HepG2 (cell line): ENCODE results near the gene PGK1. TPM values are rescaled to one million over a fixed set of nuclear protein-coding genes. Genes with fewer than 3 reads are reported as not detected.

Experiments
- ARID5B ChIP-seq: IDR thresholded peaks from 2 replicates; pipeline ENCODE4 v1.4.0; 2020; ENCODE audit warnings: mild to moderate bottlenecking, missing genetic modification reagents
- BRCA1 ChIP-seq: sonication (generic); formaldehyde crosslinking; IDR thresholded peaks from 2 replicates; pipeline ENCODE4 v1.4.0; 2020; ENCODE audit warnings: missing genetic modification reagents
- CBFB ChIP-seq: sonication (generic); formaldehyde crosslinking; IDR thresholded peaks from 2 replicates; pipeline ENCODE4 v1.4.0; 2020; ENCODE audit warnings: missing genetic modification reagents
- DMAP1 ChIP-seq: IDR thresholded peaks from 2 replicates; pipeline ENCODE4 v1.6.1; 2016
- HOXA9 ChIP-seq: sonication (generic); formaldehyde crosslinking; IDR thresholded peaks from 2 replicates; pipeline ENCODE4 v1.8.1; 2022; ENCODE audit warnings: missing genetic modification reagents, mild to moderate bottlenecking, moderate library complexity, borderline replicate concordance
- MAFK ChIP-seq, 2 experiments: IDR thresholded peaks in 1 of 2; conservative IDR thresholded peaks in 1 of 2; 2 replicates each; pipeline ENCODE4 v1.6.1; 2011; ENCODE audit warnings: improper control_type of control experiment in 2 of 2, low read length in 2 of 2
- NFKBIZ ChIP-seq: IDR thresholded peaks from 2 replicates; pipeline ENCODE4 v1.6.1; 2018; ENCODE audit warnings: missing genetic modification reagents, missing compliant biosample characterization
- PHB2 ChIP-seq: fragments of 450-650 bp; IDR thresholded peaks from 2 replicates; pipeline ENCODE4 v1.6.1; 2018; ENCODE audit not compliant: partially characterized antibody
- POLR2AphosphoS5 ChIP-seq: IDR thresholded peaks from 2 replicates; pipeline ENCODE4 v1.6.1; 2012; ENCODE audit warnings: low read depth, low read length
- SALL1 ChIP-seq: sonication (generic); formaldehyde crosslinking; IDR thresholded peaks from 2 replicates; pipeline ENCODE4 v1.8.0; 2022; ENCODE audit warnings: mild to moderate bottlenecking, missing genetic modification reagents
- SRY ChIP-seq: sonication (generic); formaldehyde crosslinking; IDR thresholded peaks from 2 replicates; pipeline ENCODE4 v1.8.0; 2022; ENCODE audit warnings: mild to moderate bottlenecking, missing genetic modification reagents
- THAP9 ChIP-seq: sonication (generic); formaldehyde crosslinking; IDR thresholded peaks from 2 replicates; pipeline ENCODE4; 2020; ENCODE audit warnings: missing genetic modification reagents, mild to moderate bottlenecking, borderline replicate concordance
- ZFP82 ChIP-seq: sonication (generic); formaldehyde crosslinking; IDR thresholded peaks from 2 replicates; pipeline ENCODE4 v1.5.1; 2020; ENCODE audit warnings: mild to moderate bottlenecking, missing genetic modification reagents, borderline replicate concordance
- ZNF260 ChIP-seq: sonication (generic); formaldehyde crosslinking; IDR thresholded peaks from 2 replicates; pipeline ENCODE4 v1.4.0; 2020; ENCODE audit warnings: missing genetic modification reagents, low read depth, mild to moderate bottlenecking, borderline replicate concordance
- ZNF350 ChIP-seq: sonication (generic); formaldehyde crosslinking; IDR thresholded peaks from 2 replicates; pipeline ENCODE4 v1.4.0; 2020; ENCODE audit warnings: mild to moderate bottlenecking, low read depth, missing genetic modification reagents, borderline replicate concordance
- ZNF562 ChIP-seq: sonication (generic); formaldehyde crosslinking; IDR thresholded peaks from 2 replicates; pipeline ENCODE4 v1.8.0; 2022; ENCODE audit warnings: missing genetic modification reagents, borderline replicate concordance
- ZNF619 ChIP-seq: sonication (generic); formaldehyde crosslinking; IDR thresholded peaks from 2 replicates; pipeline ENCODE4 v1.4.0; 2020; ENCODE audit warnings: mild to moderate bottlenecking, missing genetic modification reagents
- polyA plus RNA-seq, 8 experiments: library from polyadenylated mRNA; depleted of rRNA in 3 of 8; stranded (reverse) in 7 of 8; unstranded in 1 of 8; fragments of >200 nt; fragmentation: Illumina TruSeq in 4 of 8; extraction: Trizol in 4 of 8; gene quantifications; 2 replicates each; pipeline versions ENCODE4 v1.2.1 to v1.2.3, GENCODE V29; 2011 to 2016; ENCODE audit warnings: low read depth in 4 of 8, missing spikeins in 1 of 8, mixed read lengths in 1 of 8; ENCODE audit not compliant: insufficient read depth in 1 of 8
- total RNA-seq, 5 experiments: library from RNA; depleted of rRNA; stranded (reverse); fragments of >200 nt; fragmentation: Illumina TruSeq; extraction: Trizol; gene quantifications; 2 replicates each; pipeline ENCODE4 v1.2.3, GENCODE V29; 2016; ENCODE audit warnings: low read depth in 1 of 5
- TF ChIP-seq, protein P1 (sequence below): sonication (generic); formaldehyde crosslinking; IDR thresholded peaks from 2 replicates; pipeline ENCODE4 v1.8.0; 2023; ENCODE audit warnings: mild to moderate bottlenecking, missing genetic modification reagents
- TF ChIP-seq, protein P2 (sequence below), 2 experiments: sonication (generic) in 1 of 2; formaldehyde crosslinking in 1 of 2; IDR thresholded peaks; 2 replicates each; pipeline versions ENCODE4 v1.4.0 to v1.6.1; 2018 to 2020; ENCODE audit warnings: missing genetic modification reagents in 2 of 2, borderline replicate concordance in 1 of 2, low read depth in 1 of 2, mild to moderate bottlenecking in 1 of 2, missing biosample characterization in 1 of 2

PGK1 gene
- total and polyA plus RNA-seq, 2 of the 13 experiments (the other 11 are each of a cell fraction or from before 2014, with no cell fraction given): 325 to 1,274 TPM

DNA sequence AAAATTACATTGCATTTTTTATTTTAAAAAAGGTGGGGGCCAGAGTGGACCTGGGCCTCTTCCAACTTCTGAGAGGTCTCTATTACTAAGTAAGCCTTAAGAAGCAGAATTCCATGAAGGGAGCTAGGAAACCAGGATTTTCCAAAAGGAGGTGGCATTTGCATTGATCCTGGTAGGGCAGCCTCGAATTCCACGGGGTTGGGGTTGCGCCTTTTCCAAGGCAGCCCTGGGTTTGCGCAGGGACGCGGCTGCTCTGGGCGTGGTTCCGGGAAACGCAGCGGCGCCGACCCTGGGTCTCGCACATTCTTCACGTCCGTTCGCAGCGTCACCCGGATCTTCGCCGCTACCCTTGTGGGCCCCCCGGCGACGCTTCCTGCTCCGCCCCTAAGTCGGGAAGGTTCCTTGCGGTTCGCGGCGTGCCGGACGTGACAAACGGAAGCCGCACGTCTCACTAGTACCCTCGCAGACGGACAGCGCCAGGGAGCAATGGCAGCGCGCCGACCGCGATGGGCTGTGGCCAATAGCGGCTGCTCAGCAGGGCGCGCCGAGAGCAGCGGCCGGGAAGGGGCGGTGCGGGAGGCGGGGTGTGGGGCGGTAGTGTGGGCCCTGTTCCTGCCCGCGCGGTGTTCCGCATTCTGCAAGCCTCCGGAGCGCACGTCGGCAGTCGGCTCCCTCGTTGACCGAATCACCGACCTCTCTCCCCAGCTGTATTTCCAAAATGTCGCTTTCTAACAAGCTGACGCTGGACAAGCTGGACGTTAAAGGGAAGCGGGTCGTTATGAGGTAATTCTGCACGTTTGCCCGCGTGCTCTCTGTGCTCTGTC is at the start of gene PGK1 (continued):
- peak; percentile 68 for TF ChIP-seq ARID5B (CRISPR knock-in tag)
- TF ChIP-seq CBFB: peak; percentile 86
- TF ChIP-seq THAP9: 0 out of 2 replicates have a peak, but pooled peaks have one; percentile 13
- 0 out of 2 replicates have a peak, but pooled peaks have one; percentile 45 for TF ChIP-seq ZNF562 (CRISPR knock-in tag)
- TF ChIP-seq POLR2AphosphoS5: peak; percentile 80
- 0 out of 2 replicates have a peak, but pooled peaks have one; percentile 17 for TF ChIP-seq ZNF619 (CRISPR knock-in tag)
- TF ChIP-seq SRY (CRISPR knock-in tag): peak; percentile 73
- 0 out of 2 replicates have a peak, but pooled peaks have one; percentile 20 for TF ChIP-seq BRCA1 (CRISPR knock-in tag)
- TF ChIP-seq, protein P1, sequence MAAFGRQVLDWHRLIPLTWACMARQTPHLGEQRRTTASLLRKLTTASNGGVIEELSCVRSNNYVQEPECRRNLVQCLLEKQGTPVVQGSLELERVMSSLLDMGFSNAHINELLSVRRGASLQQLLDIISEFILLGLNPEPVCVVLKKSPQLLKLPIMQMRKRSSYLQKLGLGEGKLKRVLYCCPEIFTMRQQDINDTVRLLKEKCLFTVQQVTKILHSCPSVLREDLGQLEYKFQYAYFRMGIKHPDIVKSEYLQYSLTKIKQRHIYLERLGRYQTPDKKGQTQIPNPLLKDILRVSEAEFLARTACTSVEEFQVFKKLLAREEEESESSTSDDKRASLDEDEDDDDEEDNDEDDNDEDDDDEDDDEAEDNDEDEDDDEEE: peak; percentile 69; the same call in 1 of the 2 replicates
- no peak for TF ChIP-seq ZNF260 (CRISPR knock-in tag)
- TF ChIP-seq DMAP1 (CRISPR knock-in tag): peak; percentile 79
- TF ChIP-seq, protein P2, sequence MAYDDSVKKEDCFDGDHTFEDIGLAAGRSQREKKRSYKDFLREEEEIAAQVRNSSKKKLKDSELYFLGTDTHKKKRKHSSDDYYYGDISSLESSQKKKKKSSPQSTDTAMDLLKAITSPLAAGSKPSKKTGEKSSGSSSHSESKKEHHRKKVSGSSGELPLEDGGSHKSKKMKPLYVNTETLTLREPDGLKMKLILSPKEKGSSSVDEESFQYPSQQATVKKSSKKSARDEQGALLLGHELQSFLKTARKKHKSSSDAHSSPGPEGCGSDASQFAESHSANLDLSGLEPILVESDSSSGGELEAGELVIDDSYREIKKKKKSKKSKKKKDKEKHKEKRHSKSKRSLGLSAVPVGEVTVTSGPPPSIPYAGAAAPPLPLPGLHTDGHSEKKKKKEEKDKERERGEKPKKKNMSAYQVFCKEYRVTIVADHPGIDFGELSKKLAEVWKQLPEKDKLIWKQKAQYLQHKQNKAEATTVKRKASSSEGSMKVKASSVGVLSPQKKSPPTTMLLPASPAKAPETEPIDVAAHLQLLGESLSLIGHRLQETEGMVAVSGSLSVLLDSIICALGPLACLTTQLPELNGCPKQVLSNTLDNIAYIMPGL (CRISPR knock-in tag; IDR thresholded peaks at IDR 0.05; ENCODE audit: borderline replicate concordance in 1 of 2, low read depth in 1 of 2): peak in 1 of 2 experiments; percentile 48; a peak in 2 of 4 replicates
- no peak for TF ChIP-seq ZFP82 (CRISPR knock-in tag)
- peak; percentile 77 for TF ChIP-seq SALL1 (CRISPR knock-in tag)
- TF ChIP-seq PHB2: no peak
- peak; percentile 49; the same call in 1 of the 2 replicates for TF ChIP-seq ZNF350
- TF ChIP-seq NFKBIZ (CRISPR knock-in tag): peak; percentile 78; the same call in 1 of the 2 replicates
- TF ChIP-seq HOXA9 (CRISPR knock-in tag): no peak
- TF ChIP-seq MAFK (conservative IDR thresholded peaks at IDR 0.05 in 1 of 2, IDR thresholded peaks at IDR 0.05 in 1 of 2; ENCODE audit: low read length in 2 of 2): no peak
